PC-9 (cell line): Measurements from ENCODE around the gene ORAI3. TPM values are rescaled to one million over a fixed set of nuclear protein-coding genes. Genes with fewer than 3 reads are reported as not detected.
A peak's percentile ranks its signal among the peaks of the same experiment; 100 is the strongest.

ENCODE experiments used
- BruUV-seq: library from RNA; stranded (reverse); fragments of 400-500 nt; replicated peaks from 2 replicates; lab custom pipeline; 2021; lab: Mats Ljungman, UMichigan
- CTCF ChIA-PET: fragments of 300-600 bp; sonication (Branson Sonifier 250); formaldehyde crosslinking; loops from one replicate; lab custom pipeline; 2022; ENCODE audit warnings: antibody characterized with exemption; lab: Charles Lee
- POLR2A ChIA-PET: fragments of 300-600 bp; sonication (Branson Sonifier 250); formaldehyde crosslinking; loops from one replicate; lab custom pipeline; 2022; ENCODE audit warnings: antibody characterized with exemption; ENCODE audit not compliant: unreplicated experiment; lab: Charles Lee
- DNase-seq, 2 experiments: peaks; one replicate each; pipeline versions ENCODE4 v3.0.0 to v3.0.0-alpha.2; 2015 to 2022; ENCODE audit warnings: mixed read lengths in 1 of 2
- H2AFZ ChIP-seq: fragments of 200-600 bp; sonication (generic); 2 replicates; pipeline ENCODE4 v1.8.1; 2017; ENCODE audit warnings: antibody characterized with exemption
- H3F3A ChIP-seq: fragments of 200-600 bp; sonication (generic); 2 replicates; pipeline ENCODE4 v1.8.1; 2017; ENCODE audit warnings: antibody characterized with exemption, mild to moderate bottlenecking, low read depth; ENCODE audit not compliant: insufficient read depth
- H3K27ac ChIP-seq: fragments of 200-600 bp; sonication (generic); 2 replicates; pipeline ENCODE4 v1.6.1; 2016; ENCODE audit warnings: mixed run types
- H3K27me3 ChIP-seq: fragments of 200-600 bp; sonication (generic); 2 replicates; pipeline ENCODE4 v1.6.1; 2016; ENCODE audit warnings: low read depth, mixed run types; ENCODE audit not compliant: insufficient read depth
- H3K36me3 ChIP-seq: fragments of 200-600 bp; sonication (generic); 2 replicates; pipeline ENCODE4 v1.6.1; 2016; ENCODE audit warnings: low read depth, mixed run types
- H3K4me1 ChIP-seq: fragments of 200-600 bp; sonication (generic); replicated peaks from 2 replicates; pipeline ENCODE4 v1.6.1; 2016; ENCODE audit warnings: mixed run types; ENCODE audit not compliant: insufficient read depth
- H3K4me2 ChIP-seq: fragments of 200-600 bp; sonication (generic); 2 replicates; pipeline ENCODE4 v1.6.1; 2017; ENCODE audit warnings: mixed run types
- H3K4me3 ChIP-seq: fragments of 200-600 bp; sonication (generic); 2 replicates; pipeline ENCODE4 v1.6.1; 2016; ENCODE audit warnings: mixed run types
- H3K79me2 ChIP-seq: fragments of 200-600 bp; sonication (generic); 2 replicates; pipeline ENCODE4 v1.6.1; 2017; ENCODE audit warnings: low read depth, mixed run types
- H3K9me2 ChIP-seq: fragments of 200-600 bp; sonication (generic); 2 replicates; pipeline ENCODE4 v1.8.1; 2017; ENCODE audit warnings: mild to moderate bottlenecking; ENCODE audit not compliant: insufficient read depth
- H3K9me3 ChIP-seq: fragments of 200-600 bp; sonication (generic); 2 replicates; pipeline ENCODE4 v1.8.1; 2016; ENCODE audit warnings: low read depth; ENCODE audit not compliant: insufficient read depth
- H4K20me1 ChIP-seq: fragments of 200-600 bp; sonication (generic); 2 replicates; pipeline ENCODE4 v1.8.1; 2017; ENCODE audit not compliant: insufficient read depth
- EZH2 ChIP-seq: fragments of 200-600 bp; sonication (generic); IDR thresholded peaks from 2 replicates; pipeline ENCODE4 v1.8.0; 2017; ENCODE audit warnings: antibody characterized with exemption, low read depth
- intact Hi-C: fragments of 100-400 bp; cut with micrococcal nuclease; formaldehyde crosslinking; loops from one replicate; pipeline ENCODE4 v1.10.0; 2022; ENCODE audit not compliant: unreplicated experiment
- total RNA-seq: library from RNA; stranded (reverse); gene quantifications from 2 replicates; pipeline ENCODE4 v1.2.3, GENCODE V29; 2021
- TF ChIP-seq, protein P1 (sequence below): fragments of 200-600 bp; sonication (generic); conservative IDR thresholded peaks from 2 replicates; pipeline ENCODE4 v1.6.1; 2017; ENCODE audit warnings: mixed run types, antibody characterized with exemption, mild to moderate bottlenecking, moderate library complexity

Gene ORAI3
- total RNA-seq, 1 experiment from 2014 or later: 43.5 TPM

DNA sequence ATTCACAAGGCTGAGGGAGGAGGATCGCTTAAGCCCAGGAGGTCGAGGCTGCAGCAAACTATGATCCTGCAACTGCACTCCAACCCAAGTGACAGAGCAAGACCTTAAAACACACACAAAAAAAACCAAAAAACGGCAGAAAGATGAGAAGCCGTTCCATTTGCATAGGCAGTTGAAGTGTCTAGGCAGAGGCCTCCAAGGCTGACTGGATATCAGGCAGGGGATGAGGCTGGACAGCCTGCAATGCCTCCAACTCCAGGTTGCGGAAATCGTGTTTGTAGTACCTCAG is 27.5 kb upstream of the ORAI3 start:
- H2AFZ ChIP-seq: peak overlapping the region; percentile 80; the same call in 1 of the 2 replicates
- no peaks in the 10 kb centered on the region for H3K9me2 ChIP-seq
- no peak overlapping the region for H3K27ac ChIP-seq
- H3K36me3 ChIP-seq: no peaks in the 10 kb centered on the region
- peaks cover 5% of the 10 kb centered on the region; the same call in 1 of the 2 replicates for H3K9me3 ChIP-seq
- no peaks in the 10 kb centered on the region; the same call in 1 of the 2 replicates for H3K4me1 ChIP-seq
- H3K4me2 ChIP-seq: peak overlapping the region; percentile 75
- peaks cover 7% of the 10 kb centered on the region; the same call in 1 of the 2 replicates for H3F3A ChIP-seq
- no peaks in the 10 kb centered on the region for H3K27me3 ChIP-seq
- ChIA-PET CTCF (interaction anchor here (0.7 kb wide), 1 partner anchor 75 kb away, joined by 9 read pairs; no protein-coding TSS in a partner anchor), POLR2A (no interaction called here)
- H3K4me3 ChIP-seq: peak overlapping the region; percentile 63; the same call in 1 of the 2 replicates
- intact Hi-C loops: loop anchor here (1.0 to 2.0 kb wide), 2 partner anchors 19 to 77 kb away; no protein-coding TSS in a partner anchor
- BruUV-seq: no TSS peak
- H4K20me1 ChIP-seq: peaks cover 4% of the 10 kb centered on the region
- DNase-seq: no peak
- TF ChIP-seq, protein P1, sequence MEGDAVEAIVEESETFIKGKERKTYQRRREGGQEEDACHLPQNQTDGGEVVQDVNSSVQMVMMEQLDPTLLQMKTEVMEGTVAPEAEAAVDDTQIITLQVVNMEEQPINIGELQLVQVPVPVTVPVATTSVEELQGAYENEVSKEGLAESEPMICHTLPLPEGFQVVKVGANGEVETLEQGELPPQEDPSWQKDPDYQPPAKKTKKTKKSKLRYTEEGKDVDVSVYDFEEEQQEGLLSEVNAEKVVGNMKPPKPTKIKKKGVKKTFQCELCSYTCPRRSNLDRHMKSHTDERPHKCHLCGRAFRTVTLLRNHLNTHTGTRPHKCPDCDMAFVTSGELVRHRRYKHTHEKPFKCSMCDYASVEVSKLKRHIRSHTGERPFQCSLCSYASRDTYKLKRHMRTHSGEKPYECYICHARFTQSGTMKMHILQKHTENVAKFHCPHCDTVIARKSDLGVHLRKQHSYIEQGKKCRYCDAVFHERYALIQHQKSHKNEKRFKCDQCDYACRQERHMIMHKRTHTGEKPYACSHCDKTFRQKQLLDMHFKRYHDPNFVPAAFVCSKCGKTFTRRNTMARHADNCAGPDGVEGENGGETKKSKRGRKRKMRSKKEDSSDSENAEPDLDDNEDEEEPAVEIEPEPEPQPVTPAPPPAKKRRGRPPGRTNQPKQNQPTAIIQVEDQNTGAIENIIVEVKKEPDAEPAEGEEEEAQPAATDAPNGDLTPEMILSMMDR: no peak
- no peak for TF ChIP-seq EZH2
- peaks cover 16% of the 10 kb centered on the region for H3K79me2 ChIP-seq

DNA sequence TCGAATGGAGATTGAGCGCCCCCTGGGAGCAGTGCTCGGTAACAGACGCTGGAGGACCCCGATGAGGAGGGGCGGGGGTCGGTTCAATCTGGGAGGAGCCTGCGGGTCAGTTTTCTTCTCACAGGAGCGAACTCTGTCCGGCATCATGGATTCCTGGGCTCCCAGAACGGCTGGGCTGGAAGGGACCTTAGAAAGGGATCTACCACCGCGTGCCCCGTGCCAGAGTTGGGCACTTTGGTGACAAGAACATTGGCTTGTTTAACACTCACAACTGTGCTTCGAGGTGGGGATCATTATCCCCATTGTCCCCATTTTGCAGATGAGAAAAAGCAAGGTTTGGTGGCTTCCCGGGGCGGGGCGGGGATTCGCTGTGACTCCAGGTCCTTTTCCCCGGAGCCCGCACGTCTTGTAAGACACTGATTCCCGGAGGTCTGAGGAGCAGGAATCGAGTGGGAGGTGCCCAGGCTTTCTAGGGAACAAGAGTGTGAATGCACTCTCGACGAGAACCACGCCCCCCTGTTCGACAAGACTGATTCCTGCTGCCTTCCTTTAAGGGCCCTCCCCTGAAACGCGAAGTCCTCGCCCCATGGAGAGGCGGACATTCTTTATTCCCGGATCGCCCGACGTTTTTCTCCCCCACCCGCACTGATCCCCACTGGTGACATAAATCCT is 27.0 kb upstream of the ORAI3 start:
- intact Hi-C loops: loop anchor here (1.0 to 2.0 kb wide), 7 partner anchors 19 to 224 kb away; partner anchors contain the start of genes CTF1 and PHKG2
- Histone ChIP-seq H3K4me3 (peak overlapping the region; percentile 63), H3K27ac (peak overlapping the region; percentile 57), H3K36me3 (0 out of 2 replicates have a peak, but pooled peaks cover 4% of the 10 kb centered on the region), H3K4me1 (no peaks in the 10 kb centered on the region; the same call in 1 of the 2 replicates), H2AFZ (peak overlapping the region; percentile 80), H4K20me1 (peaks cover 7% of the 10 kb centered on the region), H3K27me3 (no peaks in the 10 kb centered on the region), H3K9me3 (peaks cover 5% of the 10 kb centered on the region; the same call in 1 of the 2 replicates), H3F3A (peaks cover 7% of the 10 kb centered on the region; the same call in 1 of the 2 replicates), H3K9me2 (no peaks in the 10 kb centered on the region), H3K79me2 (peaks cover 16% of the 10 kb centered on the region), H3K4me2 (peak overlapping the region; percentile 75)
- CTCF ChIA-PET: interaction anchor here (0.7 kb wide), 1 partner anchor 76 kb away, joined by 9 read pairs; no protein-coding TSS in a partner anchor
- POLR2A ChIA-PET: no interaction called here
- DNase-seq: peak; percentile 67 to 92
- TF ChIP-seq, protein P1: peak; percentile 87
- no peak for TF ChIP-seq EZH2
- BruUV-seq: no TSS peak

DNA sequence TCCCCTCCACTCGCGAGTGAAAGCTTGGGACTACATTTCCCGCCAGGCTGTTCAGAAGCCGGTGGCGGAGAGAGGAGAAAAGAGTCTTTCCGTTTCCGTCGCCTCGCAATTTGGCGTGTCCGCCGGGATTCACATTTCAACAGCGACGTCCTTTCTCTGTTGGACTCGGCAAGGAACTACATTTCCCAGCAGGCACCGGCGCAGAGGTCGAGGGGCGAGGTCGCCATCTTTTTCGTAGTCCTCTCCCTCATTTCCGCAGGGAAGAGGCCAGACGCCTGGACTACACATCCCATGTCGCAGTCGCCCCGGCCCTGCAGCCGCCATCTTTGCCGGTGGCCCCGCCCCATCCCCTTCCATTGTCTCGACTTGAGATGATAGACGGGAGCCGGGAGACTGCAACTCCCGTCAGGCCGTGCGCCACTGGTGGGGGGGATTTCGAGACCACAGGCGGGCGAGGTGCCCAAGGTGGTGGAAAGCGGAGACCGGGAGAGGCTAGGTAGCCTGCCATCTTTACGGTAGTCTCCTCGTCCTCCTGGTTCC is 26.4 kb upstream of the ORAI3 start:
- Histone ChIP-seq H3K27me3 (no peaks in the 10 kb centered on the region), H3K4me3 (peak overlapping the region; percentile 83), H3K9me3 (peaks cover 5% of the 10 kb centered on the region; the same call in 1 of the 2 replicates), H3K4me1 (no peaks in the 10 kb centered on the region; the same call in 1 of the 2 replicates), H3F3A (peaks cover 7% of the 10 kb centered on the region; the same call in 1 of the 2 replicates), H3K36me3 (peaks cover 10% of the 10 kb centered on the region; the same call in 1 of the 2 replicates), H3K4me2 (peak overlapping the region; percentile 75), H4K20me1 (peaks cover 11% of the 10 kb centered on the region), H3K79me2 (peaks cover 16% of the 10 kb centered on the region), H3K27ac (peak overlapping the region; percentile 90), H3K9me2 (no peaks in the 10 kb centered on the region), H2AFZ (peak overlapping the region; percentile 80)
- DNase-seq: peak; percentile 99 to 100
- no peak for TF ChIP-seq EZH2
- intact Hi-C loops: loop anchor here (1.0 to 2.0 kb wide), 5 partner anchors 26 to 224 kb away; partner anchors contain the start of genes CTF1 and PHKG2
- TSS peak; percentile 66 for BruUV-seq
- CTCF ChIA-PET: no interaction called here
- POLR2A ChIA-PET: no interaction called here
